ENCODE measurements around the gene MYRIP. TPM values are rescaled to one million over a fixed set of nuclear protein-coding genes. Genes with fewer than 3 reads are reported as not detected.

Gene MYRIP
- total and polyA plus RNA-seq, 10 of the 15 experiments (the other 5 are each of a cell fraction or from before 2014, with no cell fraction given): 0.03 to 0.08 (median 0.04) TPM; not detected in 6

DNA sequence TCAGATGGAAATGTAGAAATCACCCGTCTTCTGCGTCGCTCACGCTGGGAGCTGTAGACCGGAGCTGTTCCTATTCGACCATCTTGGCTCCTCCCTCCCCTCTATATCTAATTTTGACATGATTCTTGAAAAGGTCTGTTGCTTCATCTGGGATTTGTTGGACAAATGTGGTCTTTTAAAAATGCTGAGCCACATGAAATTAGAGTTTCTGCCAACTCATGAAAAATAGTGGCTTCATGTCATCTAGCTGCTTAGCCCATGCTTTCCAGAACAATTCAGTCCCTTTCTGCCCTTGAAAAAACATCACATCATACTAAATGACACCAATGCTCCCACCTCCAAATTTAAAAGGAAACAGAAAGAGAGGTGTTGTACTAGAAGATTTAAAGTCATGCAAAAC is 351.5 kb downstream of the MYRIP start (continued):
- TF ChIP-seq ZBED1 (IDR thresholded peaks at IDR 0.05; ENCODE audit: borderline replicate concordance) (no peak), EGR1 (IDR thresholded peaks at IDR 0.05; ENCODE audit: borderline replicate concordance in 1 of 2, low read depth in 2 of 2, low read length in 2 of 2) (no peak), SIX5 (IDR thresholded peaks at IDR 0.05; ENCODE audit: low read depth, low read length, severe bottlenecking) (no peak), SUZ12 (IDR thresholded peaks at IDR 0.05; ENCODE audit: unreplicated experiment) (no peak), JUND (IDR thresholded peaks at IDR 0.05; ENCODE audit: low read depth, low read length) (no peak), MEF2B (IDR thresholded peaks at IDR 0.05; ENCODE audit: partially characterized antibody, poor library complexity, severe bottlenecking) (no peak), DPF2 (IDR thresholded peaks at IDR 0.05) (no peak)
- TF ChIP-seq, protein P1, sequence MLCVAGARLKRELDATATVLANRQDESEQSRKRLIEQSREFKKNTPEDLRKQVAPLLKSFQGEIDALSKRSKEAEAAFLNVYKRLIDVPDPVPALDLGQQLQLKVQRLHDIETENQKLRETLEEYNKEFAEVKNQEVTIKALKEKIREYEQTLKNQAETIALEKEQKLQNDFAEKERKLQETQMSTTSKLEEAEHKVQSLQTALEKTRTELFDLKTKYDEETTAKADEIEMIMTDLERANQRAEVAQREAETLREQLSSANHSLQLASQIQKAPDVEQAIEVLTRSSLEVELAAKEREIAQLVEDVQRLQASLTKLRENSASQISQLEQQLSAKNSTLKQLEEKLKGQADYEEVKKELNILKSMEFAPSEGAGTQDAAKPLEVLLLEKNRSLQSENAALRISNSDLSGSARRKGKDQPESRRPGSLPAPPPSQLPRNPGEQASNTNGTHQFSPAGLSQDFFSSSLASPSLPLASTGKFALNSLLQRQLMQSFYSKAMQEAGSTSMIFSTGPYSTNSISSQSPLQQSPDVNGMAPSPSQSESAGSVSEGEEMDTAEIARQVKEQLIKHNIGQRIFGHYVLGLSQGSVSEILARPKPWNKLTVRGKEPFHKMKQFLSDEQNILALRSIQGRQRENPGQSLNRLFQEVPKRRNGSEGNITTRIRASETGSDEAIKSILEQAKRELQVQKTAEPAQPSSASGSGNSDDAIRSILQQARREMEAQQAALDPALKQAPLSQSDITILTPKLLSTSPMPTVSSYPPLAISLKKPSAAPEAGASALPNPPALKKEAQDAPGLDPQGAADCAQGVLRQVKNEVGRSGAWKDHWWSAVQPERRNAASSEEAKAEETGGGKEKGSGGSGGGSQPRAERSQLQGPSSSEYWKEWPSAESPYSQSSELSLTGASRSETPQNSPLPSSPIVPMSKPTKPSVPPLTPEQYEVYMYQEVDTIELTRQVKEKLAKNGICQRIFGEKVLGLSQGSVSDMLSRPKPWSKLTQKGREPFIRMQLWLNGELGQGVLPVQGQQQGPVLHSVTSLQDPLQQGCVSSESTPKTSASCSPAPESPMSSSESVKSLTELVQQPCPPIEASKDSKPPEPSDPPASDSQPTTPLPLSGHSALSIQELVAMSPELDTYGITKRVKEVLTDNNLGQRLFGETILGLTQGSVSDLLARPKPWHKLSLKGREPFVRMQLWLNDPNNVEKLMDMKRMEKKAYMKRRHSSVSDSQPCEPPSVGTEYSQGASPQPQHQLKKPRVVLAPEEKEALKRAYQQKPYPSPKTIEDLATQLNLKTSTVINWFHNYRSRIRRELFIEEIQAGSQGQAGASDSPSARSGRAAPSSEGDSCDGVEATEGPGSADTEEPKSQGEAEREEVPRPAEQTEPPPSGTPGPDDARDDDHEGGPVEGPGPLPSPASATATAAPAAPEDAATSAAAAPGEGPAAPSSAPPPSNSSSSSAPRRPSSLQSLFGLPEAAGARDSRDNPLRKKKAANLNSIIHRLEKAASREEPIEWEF (IDR thresholded peaks at IDR 0.05; ENCODE audit: insufficient replicate concordance, low read depth, low read length): no peak
- TF ChIP-seq, protein P2, sequence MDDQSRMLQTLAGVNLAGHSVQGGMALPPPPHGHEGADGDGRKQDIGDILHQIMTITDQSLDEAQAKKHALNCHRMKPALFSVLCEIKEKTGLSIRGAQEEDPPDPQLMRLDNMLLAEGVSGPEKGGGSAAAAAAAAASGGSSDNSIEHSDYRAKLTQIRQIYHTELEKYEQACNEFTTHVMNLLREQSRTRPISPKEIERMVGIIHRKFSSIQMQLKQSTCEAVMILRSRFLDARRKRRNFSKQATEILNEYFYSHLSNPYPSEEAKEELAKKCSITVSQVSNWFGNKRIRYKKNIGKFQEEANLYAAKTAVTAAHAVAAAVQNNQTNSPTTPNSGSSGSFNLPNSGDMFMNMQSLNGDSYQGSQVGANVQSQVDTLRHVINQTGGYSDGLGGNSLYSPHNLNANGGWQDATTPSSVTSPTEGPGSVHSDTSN (IDR thresholded peaks at IDR 0.05; ENCODE audit: insufficient replicate concordance, low read depth, low read length): no peak

Measured in GM12878 (cell line).